OCI-LY3 (cell line): ENCODE data around the gene APOBEC3F.

Experiments
- H2AFZ ChIP-seq: fragments of 200-600, 300-600 bp; shearing (Covaris generic); 2 replicates; pipeline ENCODE4 v1.6.0; 2014; ENCODE audit warnings: antibody characterized with exemption, low read depth, low read length
- H3K27ac ChIP-seq: fragments of 200-600, 300-600 bp; sonication (generic); 2 replicates; pipeline ENCODE4 v1.5.1; 2014; ENCODE audit warnings: mild to moderate bottlenecking, low read length, moderate library complexity, mixed read lengths
- H3K27me3 ChIP-seq: fragments of 200-600, 300-600 bp; sonication (generic); 2 replicates; pipeline ENCODE4 v1.6.1; 2014; ENCODE audit warnings: low read depth, low read length, mixed read lengths
- H3K36me3 ChIP-seq: fragments of 200-600, 300-600 bp; sonication (generic); replicated peaks from 2 replicates; pipeline ENCODE3; 2014; ENCODE audit warnings: low read depth, low read length, mixed read lengths
- H3K4me1 ChIP-seq: fragments of 300-600, 200-600 bp; sonication (generic); 2 replicates; pipeline ENCODE4 v1.6.1; 2014; ENCODE audit warnings: low read length, mixed read lengths
- H3K4me2 ChIP-seq: fragments of 200-600, 300-600 bp; sonication (generic); 2 replicates; pipeline ENCODE4 v1.6.1; 2014; ENCODE audit warnings: low read length, mixed read lengths
- H3K4me3 ChIP-seq: fragments of 300-600, 200-600 bp; sonication (generic); 2 replicates; pipeline ENCODE4 v1.5.1; 2014; ENCODE audit warnings: antibody characterized with exemption, mild to moderate bottlenecking, low read length, moderate library complexity
- H3K79me2 ChIP-seq: fragments of 300-600, 200-600 bp; shearing (Covaris generic); 2 replicates; pipeline ENCODE4 v1.6.1; 2014; ENCODE audit warnings: mild to moderate bottlenecking, low read length, mixed read lengths
- H3K9ac ChIP-seq: fragments of 300-600, 200-600 bp; shearing (Covaris generic); 2 replicates; pipeline ENCODE4 v1.6.0; 2014; ENCODE audit warnings: mild to moderate bottlenecking, low read length, moderate library complexity
- H3K9me3 ChIP-seq: fragments of 200-600, 300-600 bp; shearing (Covaris generic); 2 replicates; pipeline ENCODE4 v1.6.1; 2014; ENCODE audit warnings: low read length, mixed read lengths; ENCODE audit not compliant: insufficient read depth
- H4K20me1 ChIP-seq: fragments of 200-600, 300-600 bp; sonication (generic); 2 replicates; pipeline ENCODE4 v1.6.1; 2016; ENCODE audit warnings: low read length, mixed read lengths; ENCODE audit not compliant: insufficient read depth
- EZH2phosphoT487 ChIP-seq: fragments of 200-600 bp; shearing (Covaris generic); IDR thresholded peaks from 2 replicates; pipeline ENCODE4 v1.6.1; 2018; ENCODE audit warnings: antibody characterized with exemption, mixed run types, low read depth
- TF ChIP-seq, protein P1 (sequence below): fragments of 200-600, 300-600 bp; sonication (generic); IDR thresholded peaks from 2 replicates; pipeline ENCODE4 v1.5.1; 2014; ENCODE audit warnings: antibody characterized with exemption, low read length, low read depth

APOBEC3F gene

GRCh38 chr22:39081598-39081997 is 40.9 kb downstream of the APOBEC3F start:
- H3K36me3 ChIP-seq = no peaks in the 10 kb centered on the region
- no peaks in the 10 kb centered on the region for H4K20me1 ChIP-seq
- no peak overlapping the region for H3K27ac ChIP-seq
- H3K4me2 ChIP-seq = no peak overlapping the region
- H2AFZ ChIP-seq = no peak overlapping the region
- peaks cover 21% of the 10 kb centered on the region for H3K4me1 ChIP-seq
- no peaks in the 10 kb centered on the region for H3K9me3 ChIP-seq
- H3K9ac ChIP-seq = no peak overlapping the region
- H3K79me2 ChIP-seq = no peaks in the 10 kb centered on the region
- TF ChIP-seq EZH2phosphoT487 = no peak
- TF ChIP-seq, protein P1, sequence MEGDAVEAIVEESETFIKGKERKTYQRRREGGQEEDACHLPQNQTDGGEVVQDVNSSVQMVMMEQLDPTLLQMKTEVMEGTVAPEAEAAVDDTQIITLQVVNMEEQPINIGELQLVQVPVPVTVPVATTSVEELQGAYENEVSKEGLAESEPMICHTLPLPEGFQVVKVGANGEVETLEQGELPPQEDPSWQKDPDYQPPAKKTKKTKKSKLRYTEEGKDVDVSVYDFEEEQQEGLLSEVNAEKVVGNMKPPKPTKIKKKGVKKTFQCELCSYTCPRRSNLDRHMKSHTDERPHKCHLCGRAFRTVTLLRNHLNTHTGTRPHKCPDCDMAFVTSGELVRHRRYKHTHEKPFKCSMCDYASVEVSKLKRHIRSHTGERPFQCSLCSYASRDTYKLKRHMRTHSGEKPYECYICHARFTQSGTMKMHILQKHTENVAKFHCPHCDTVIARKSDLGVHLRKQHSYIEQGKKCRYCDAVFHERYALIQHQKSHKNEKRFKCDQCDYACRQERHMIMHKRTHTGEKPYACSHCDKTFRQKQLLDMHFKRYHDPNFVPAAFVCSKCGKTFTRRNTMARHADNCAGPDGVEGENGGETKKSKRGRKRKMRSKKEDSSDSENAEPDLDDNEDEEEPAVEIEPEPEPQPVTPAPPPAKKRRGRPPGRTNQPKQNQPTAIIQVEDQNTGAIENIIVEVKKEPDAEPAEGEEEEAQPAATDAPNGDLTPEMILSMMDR = no peak
- no peaks in the 10 kb centered on the region for H3K27me3 ChIP-seq
- H3K4me3 ChIP-seq = no peak overlapping the region

- no peak overlapping the region for H3K27ac ChIP-seq
- H3K27me3 ChIP-seq = no peaks in the 10 kb centered on the region
- H3K4me2 ChIP-seq = no peak overlapping the region
- H3K36me3 ChIP-seq = no peaks in the 10 kb centered on the region
- no peak overlapping the region for H3K4me3 ChIP-seq
- no peaks in the 10 kb centered on the region for H4K20me1 ChIP-seq
- TF ChIP-seq, protein P1 = no peak
- TF ChIP-seq EZH2phosphoT487 = no peak
- H3K9ac ChIP-seq = no peak overlapping the region
- peaks cover 12% of the 10 kb centered on the region for H3K4me1 ChIP-seq
- H2AFZ ChIP-seq = no peak overlapping the region
- H3K79me2 ChIP-seq = no peaks in the 10 kb centered on the region
- no peaks in the 10 kb centered on the region for H3K9me3 ChIP-seq
Observed at GRCh38 chr22:39083212-39084165, 42.8 kb downstream of the APOBEC3F start.

GRCh38 chr22:39084666-39085065 is 44.0 kb downstream of the APOBEC3F start:
- H3K9ac ChIP-seq = no peak overlapping the region
- no peak overlapping the region for H3K4me2 ChIP-seq
- no peak overlapping the region for H2AFZ ChIP-seq
- H3K36me3 ChIP-seq = no peaks in the 10 kb centered on the region
- no peaks in the 10 kb centered on the region for H4K20me1 ChIP-seq
- TF ChIP-seq EZH2phosphoT487 = no peak
- TF ChIP-seq, protein P1 = no peak
- no peaks in the 10 kb centered on the region for H3K27me3 ChIP-seq
- no peak overlapping the region for H3K27ac ChIP-seq
- H3K4me1 ChIP-seq = peaks cover 11% of the 10 kb centered on the region
- no peaks in the 10 kb centered on the region for H3K79me2 ChIP-seq
- H3K9me3 ChIP-seq = no peaks in the 10 kb centered on the region
- no peak overlapping the region for H3K4me3 ChIP-seq

- TF ChIP-seq, protein P1 = no peak
- TF ChIP-seq EZH2phosphoT487 = no peak
- Histone ChIP-seq H3K9me3 (no peaks in the 10 kb centered on the region), H3K27me3 (peaks cover 12% of the 10 kb centered on the region), H4K20me1 (no peaks in the 10 kb centered on the region), H3K4me3 (no peak overlapping the region), H2AFZ (no peak overlapping the region), H3K4me1 (peaks cover under 1% of the 10 kb centered on the region), H3K4me2 (no peak overlapping the region), H3K79me2 (no peaks in the 10 kb centered on the region), H3K36me3 (no peaks in the 10 kb centered on the region), H3K9ac (no peak overlapping the region), H3K27ac (no peak overlapping the region)
Observed at GRCh38 chr22:39087098-39087497, 46.4 kb downstream of the APOBEC3F start.
